ENCODE measurements around the gene GCNA. TPM values are rescaled to one million over a fixed set of nuclear protein-coding genes. Genes with fewer than 3 reads are reported as not detected.
"Not testable (repeated sequence)": the region's sequence is repeated elsewhere in the genome, so short reads cannot be mapped to it uniquely, and the experiment has no call there.

GCNA gene
- total RNA-seq, 6 experiments from 2014 or later: 0.48 to 1.7 (median 0.82) TPM

DNA sequence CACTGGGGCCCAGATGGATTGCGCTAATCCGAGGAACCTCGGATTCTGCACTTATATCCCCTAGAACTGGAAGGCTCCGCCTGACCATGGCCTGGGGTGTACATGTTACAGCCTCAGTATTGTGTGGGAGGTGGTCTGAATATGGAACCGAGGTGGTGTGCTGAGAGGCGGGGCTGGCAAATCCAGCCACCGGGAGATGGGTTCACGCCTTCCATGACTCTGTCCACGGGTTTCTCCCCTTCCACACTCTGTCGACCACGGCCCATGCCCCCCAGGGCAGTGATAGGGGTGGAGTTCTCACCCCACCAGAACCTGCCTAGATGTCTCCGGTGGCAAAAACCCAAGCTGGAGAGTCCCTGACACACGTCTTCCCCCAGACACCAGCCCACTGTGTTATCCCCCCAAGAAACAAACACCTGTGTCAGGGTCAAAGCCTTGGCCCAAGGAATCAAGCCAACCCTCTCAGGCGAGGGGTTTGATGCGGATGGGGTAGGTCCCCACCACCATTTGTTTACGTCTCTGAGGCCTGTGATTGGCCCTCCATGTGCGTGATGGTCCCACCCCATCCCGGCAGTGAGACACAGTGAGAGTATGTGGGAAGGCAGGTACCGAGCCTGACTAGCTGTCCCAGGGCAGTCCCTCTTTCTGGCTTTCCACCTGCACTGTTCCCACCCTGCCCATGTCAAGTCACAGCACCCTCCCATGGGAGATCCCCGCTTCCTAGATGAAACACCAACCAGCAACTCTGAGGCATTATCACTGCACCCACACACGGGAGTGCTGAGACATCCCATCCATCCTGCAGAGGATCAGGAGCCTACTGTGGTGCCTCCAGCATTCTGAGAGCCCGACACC is 82.6 kb downstream of the GCNA start:
- H3K4me1 Mint-ChIP-seq (ENCODE audit: low read depth): no peaks in the 10 kb centered on the region
- TF ChIP-seq CTCF (IDR thresholded peaks at IDR 0.05): no peak
- H3K36me3 Mint-ChIP-seq (ENCODE audit: low read depth): no peaks in the 10 kb centered on the region
- no peaks in the 10 kb centered on the region; the same call in 1 of the 2 replicates for H3K9me3 Mint-ChIP-seq
- H3K27me3 Mint-ChIP-seq (ENCODE audit: insufficient read depth): peaks cover 14% of the 10 kb centered on the region
- no peak for DNase-seq
- no peak overlapping the region for H3K4me3 Mint-ChIP-seq
- H3K27ac Mint-ChIP-seq: no peak overlapping the region

GRCh38 chrX:71661919-71662318 is 83.7 kb downstream of the GCNA start:
- DNase-seq: no peak
- no peaks in the 10 kb centered on the region for H3K36me3 Mint-ChIP-seq (ENCODE audit: low read depth)
- no peak for TF ChIP-seq CTCF (IDR thresholded peaks at IDR 0.05)
- no peak overlapping the region for H3K4me3 Mint-ChIP-seq
- H3K27ac Mint-ChIP-seq: no peak overlapping the region
- peaks cover 14% of the 10 kb centered on the region for H3K27me3 Mint-ChIP-seq (ENCODE audit: insufficient read depth)
- no peaks in the 10 kb centered on the region for H3K9me3 Mint-ChIP-seq
- H3K4me1 Mint-ChIP-seq (ENCODE audit: low read depth): no peaks in the 10 kb centered on the region

GRCh38 chrX:71662654-71663053 is 84.4 kb downstream of the GCNA start:
- H3K36me3 Mint-ChIP-seq (ENCODE audit: low read depth); H3K27ac Mint-ChIP-seq; H3K4me1 Mint-ChIP-seq (ENCODE audit: low read depth); DNase-seq; H3K4me3 Mint-ChIP-seq; H3K9me3 Mint-ChIP-seq: not testable (repeated sequence)
- peaks cover 14% of the 10 kb centered on the region for H3K27me3 Mint-ChIP-seq (ENCODE audit: insufficient read depth)

Other genes with a start within 250 kb of the GCNA start
- 10 to 100 TPM; 18.9 to 25.2 (median 21.0) TPM for gene TAF1, start 212.1 kb upstream of the GCNA start, total RNA-seq (2021; fragmentation: NEBNext Ultra II Directional; extraction: Animal tissue kit (Norgen Biotek cat#: 25700))
- 10 to 100 TPM; 52.9 to 77.5 (median 57.7) TPM for gene OGT, start 45.3 kb upstream of the GCNA start, total RNA-seq (2021; fragmentation: NEBNext Ultra II Directional; extraction: Animal tissue kit (Norgen Biotek cat#: 25700))
- not detected for gene CXCR3, start 40.1 kb downstream of the GCNA start, total RNA-seq (2021; fragmentation: NEBNext Ultra II Directional; extraction: Animal tissue kit (Norgen Biotek cat#: 25700))
- not detected for gene CXorf49, start 139.8 kb downstream of the GCNA start, total RNA-seq (2021; fragmentation: NEBNext Ultra II Directional; extraction: Animal tissue kit (Norgen Biotek cat#: 25700))
- gene CXorf49B, start 184.9 kb downstream of the GCNA start, total RNA-seq (2021; fragmentation: NEBNext Ultra II Directional; extraction: Animal tissue kit (Norgen Biotek cat#: 25700)): not detected

All from HFFc6 (cell line).